Common myeloid progenitor, CD34-positive (primary cell): Measurements from ENCODE around the gene EHBP1L1.

ENCODE experiments used
- CTCF ChIA-PET: fragments of 350-600 bp; sonication (Branson Sonifier 250); formaldehyde crosslinking; loops from one replicate; lab custom pipeline; 2021; ENCODE audit warnings: antibody characterized with exemption; lab: Charles Lee
- POLR2A ChIA-PET: fragments of 350-600 bp; sonication (Branson Sonifier 250); formaldehyde crosslinking; loops from one replicate; lab custom pipeline; 2021; ENCODE audit warnings: antibody characterized with exemption; lab: Charles Lee
- DNase-seq, 3 donors: peaks; one replicate each; pipeline versions ENCODE4 v3.0.0 to v3.0.0-alpha.2; 2013
- H3K27ac ChIP-seq, 2 experiments: 1 replicate in 1 of 2; 2 replicates in 1 of 2; pipeline ENCODE4 v1.7.0; 2013; ENCODE audit warnings: inconsistent platforms in 2 of 2, low read length in 2 of 2, mild to moderate bottlenecking in 2 of 2, low read depth in 1 of 2, moderate library complexity in 1 of 2; ENCODE audit not compliant: severe bottlenecking in 2 of 2, insufficient read depth in 1 of 2, poor library complexity in 1 of 2
- H3K27me3 ChIP-seq, 5 experiments: replicated peaks in 2 of 5; 1 replicate in 3 of 5; 2 replicates in 2 of 5; pipeline versions ENCODE4 v1.6.1 to v1.7.0; 2013; ENCODE audit warnings: low read length in 4 of 5, mild to moderate bottlenecking in 2 of 5, moderate library complexity in 2 of 5, inconsistent platforms in 1 of 5; ENCODE audit not compliant: insufficient read depth in 5 of 5, control insufficient read depth in 4 of 5
- H3K36me3 ChIP-seq, 4 experiments: 1 replicate in 2 of 4; 2 replicates in 2 of 4; pipeline versions ENCODE4 v1.6.1 to v1.7.0; 2013; ENCODE audit warnings: low read length in 3 of 4, control low read depth in 1 of 4, mild to moderate bottlenecking in 1 of 4; ENCODE audit not compliant: control insufficient read depth in 4 of 4, insufficient read depth in 4 of 4
- H3K4me1 ChIP-seq, 4 experiments: 1 replicate in 3 of 4; 2 replicates in 1 of 4; pipeline versions ENCODE4 v1.6.1 to v1.7.1; 2013; ENCODE audit warnings: low read length in 3 of 4, mild to moderate bottlenecking in 3 of 4, control low read depth in 1 of 4, inconsistent platforms in 1 of 4, moderate library complexity in 1 of 4; ENCODE audit not compliant: control insufficient read depth in 4 of 4, insufficient read depth in 4 of 4; ENCODE audit errors: control extremely low read depth in 1 of 4
- H3K4me3 ChIP-seq, 7 experiments: 1 replicate in 4 of 7; 2 replicates in 3 of 7; pipeline versions ENCODE4 v1.5.1 to v1.7.0; 2013; ENCODE audit warnings: mild to moderate bottlenecking in 7 of 7, low read length in 6 of 7, moderate library complexity in 6 of 7, inconsistent platforms in 2 of 7, low read depth in 2 of 7, control low read depth in 1 of 7; ENCODE audit not compliant: insufficient read depth in 4 of 7, control insufficient read depth in 1 of 7; ENCODE audit errors: extremely low read depth in 1 of 7
- H3K9me3 ChIP-seq, 5 experiments: 1 replicate in 4 of 5; 2 replicates in 1 of 5; pipeline versions ENCODE4 v1.6.1 to v1.7.1; 2013; ENCODE audit warnings: low read length in 4 of 5, mild to moderate bottlenecking in 2 of 5, inconsistent platforms in 1 of 5, low read depth in 1 of 5, moderate library complexity in 1 of 5; ENCODE audit not compliant: control insufficient read depth in 4 of 5, insufficient read depth in 2 of 5; ENCODE audit errors: control extremely low read depth in 1 of 5
- WGBS: methylation state at CpG from one replicate; pipeline ENCODE4 v1.1.5; 2013; ENCODE audit not compliant: insufficient coverage; 5-methylcytosine and 5-hydroxymethylcytosine counted together

EHBP1L1 gene

DNA sequence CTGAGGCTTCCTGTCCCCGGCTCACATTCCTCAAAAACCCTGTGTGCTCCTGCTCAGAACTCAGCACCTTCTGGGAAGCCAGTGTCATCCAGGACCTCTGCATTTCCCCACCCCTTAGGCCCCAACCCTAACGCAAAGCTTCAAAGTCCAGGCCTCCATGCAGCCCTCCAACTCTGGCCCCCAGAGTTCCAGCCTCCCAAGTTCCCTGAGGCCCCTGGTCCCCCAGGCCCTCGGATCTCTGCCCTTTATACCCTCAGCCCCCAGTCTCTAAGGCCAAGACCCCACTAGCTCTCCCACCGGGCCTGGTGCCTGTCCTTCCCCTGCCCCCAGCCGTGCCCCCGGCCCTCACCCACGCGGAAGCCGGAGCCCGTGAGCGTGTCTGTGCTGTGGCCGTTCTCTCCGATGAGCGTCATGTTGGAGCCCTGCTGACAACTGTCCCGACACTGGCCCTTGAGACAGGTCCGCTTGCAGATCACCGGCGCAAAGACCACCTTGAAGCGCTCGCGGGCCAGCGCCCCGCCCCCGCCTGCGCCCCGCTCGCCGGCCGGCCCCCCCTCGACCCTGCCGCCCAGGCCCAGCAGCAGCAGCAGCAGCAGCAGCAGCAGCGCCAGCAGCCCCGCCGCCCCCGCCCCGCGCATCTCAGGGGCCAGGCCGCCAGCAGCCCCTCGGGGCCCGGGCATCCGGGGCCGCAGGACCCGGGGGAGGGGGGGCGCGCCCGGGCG lies 18.4 kb upstream of the EHBP1L1 start:
- Histone ChIP-seq H3K27ac (peak overlapping the region in 1 of 2 experiments; percentile 76), H3K27me3 (no peaks in the 10 kb centered on the region), H3K4me3 (peak overlapping the region in 6 of 7 experiments; percentile 18 to 81 (median 56)), H3K9me3 (no peaks in the 10 kb centered on the region), H3K4me1 (peaks cover 0 to 77% (median 70%) of the 10 kb centered on the region in 4 experiments), H3K36me3 (peaks cover 0 to 2% (median 0%) of the 10 kb centered on the region in 4 experiments)
- peak in 1 of 3 donors; percentile 24 for DNase-seq
- CTCF ChIA-PET: interaction anchor here (0.9 to 3.1 kb wide), 7 partner anchors 8 to 47 kb away, joined by 3 to 14 read pairs (median 4); no protein-coding TSS in a partner anchor
- POLR2A ChIA-PET: interaction anchor here (0.8 kb wide), 1 partner anchor 13 kb away, joined by 3 read pairs; the partner anchor contains the start of gene ZNRD2
- WGBS: 2% methylated on average over 29 of the region's 47 CpGs

GRCh38 chr11:65558002-65558929 lies 17.6 kb upstream of the EHBP1L1 start, which contains the start of gene LTBP3:
LTBP3 (minus strand) TSS chr11:65558359; CDS start chr11:65557959, 400 bp downstream.
- WGBS: 0% methylated on average over 56 of the region's 79 CpGs
- ChIA-PET CTCF (interaction anchor here (0.9 to 16.1 kb wide), 7 partner anchors 13 to 46 kb away, joined by 3 to 239 read pairs (median 6); no protein-coding TSS in a partner anchor), POLR2A (interaction anchor here (0.5 to 1.2 kb wide), 3 partner anchors 9 to 397 kb away, joined by 4 read pairs; partner anchors contain the start of gene ZNRD2)
- Histone ChIP-seq H3K4me3 (peak within 1 kb of the TSS; percentile 51 to 81 (median 62)), H3K27me3 (no peaks in the 10 kb centered on the region), H3K36me3 (no peaks in the 10 kb centered on the region), H3K9me3 (no peaks in the 10 kb centered on the region), H3K4me1 (peaks cover 0 to 69% (median 62%) of the 10 kb centered on the region in 4 experiments), H3K27ac (peak within 1 kb of the TSS; percentile 54 to 76)
- DNase-seq: peak in 2 of 3 donors; percentile 45 to 50

- H3K27ac ChIP-seq: peak overlapping the region; percentile 54 to 76
- peak overlapping the region in 6 of 7 experiments; percentile 16 to 81 (median 68) for H3K4me3 ChIP-seq
- no peaks in the 10 kb centered on the region for H3K9me3 ChIP-seq
- no peaks in the 10 kb centered on the region for H3K36me3 ChIP-seq
- CTCF ChIA-PET: interaction anchor here (0.9 to 16.1 kb wide), 5 partner anchors 14 to 44 kb away, joined by 3 to 239 read pairs (median 6); partner anchors contain the start of gene FAM89B
- whole genome bisulfite sequencing: 46% methylated on average over 16 of the region's 19 CpGs
- H3K27me3 ChIP-seq: no peaks in the 10 kb centered on the region
- POLR2A ChIA-PET: interaction anchor here (0.5 to 1.2 kb wide), 5 partner anchors 8 to 397 kb away, joined by 3 to 4 read pairs (median 4); partner anchors contain the start of genes FAM89B, SCYL1 and ZNRD2
- peaks cover 0 to 61% (median 55%) of the 10 kb centered on the region in 4 experiments for H3K4me1 ChIP-seq
- DNase-seq: no peak
Observed at GRCh38 chr11:65558930-65559509, 16.8 kb upstream of the EHBP1L1 start.

DNA sequence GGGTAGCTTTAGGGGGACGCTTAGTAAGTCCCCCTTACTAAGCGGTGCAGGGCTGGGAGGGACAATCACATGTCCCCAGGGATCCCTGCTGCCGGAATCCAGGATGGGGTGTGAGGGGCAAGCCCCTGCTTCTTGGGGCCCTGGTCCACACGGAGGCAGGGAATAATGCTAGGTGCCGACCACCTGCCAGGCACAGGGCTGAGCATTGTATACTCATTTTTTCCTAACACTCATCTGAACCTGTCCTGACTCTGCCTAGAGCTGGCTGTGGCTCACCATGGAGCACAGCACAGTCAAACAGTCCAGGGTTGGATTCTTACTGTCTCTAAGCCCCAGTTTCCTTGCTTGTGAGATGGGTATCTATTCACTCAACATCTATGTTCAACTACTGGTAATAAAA lies 16.3 kb upstream of the EHBP1L1 start:
- no peaks in the 10 kb centered on the region for H3K36me3 ChIP-seq
- no peak overlapping the region for H3K27ac ChIP-seq
- no peak overlapping the region for H3K4me3 ChIP-seq
- no peaks in the 10 kb centered on the region for H3K9me3 ChIP-seq
- 95% methylated on average over 4 of the region's 5 CpGs for WGBS
- peaks cover 0 to 56% (median 49%) of the 10 kb centered on the region in 4 experiments for H3K4me1 ChIP-seq
- no peaks in the 10 kb centered on the region for H3K27me3 ChIP-seq
- ChIA-PET POLR2A (interaction anchor here (0.6 to 1.2 kb wide), 2 partner anchors 13 to 35 kb away, joined by 3 to 4 read pairs; partner anchors contain the start of genes FAM89B and SCYL1), CTCF (interaction anchor here (1.3 to 16.1 kb wide), 4 partner anchors 8 to 35 kb away, joined by 6 to 239 read pairs (median 16); partner anchors contain the start of gene FAM89B)
- DNase-seq: no peak

DNA sequence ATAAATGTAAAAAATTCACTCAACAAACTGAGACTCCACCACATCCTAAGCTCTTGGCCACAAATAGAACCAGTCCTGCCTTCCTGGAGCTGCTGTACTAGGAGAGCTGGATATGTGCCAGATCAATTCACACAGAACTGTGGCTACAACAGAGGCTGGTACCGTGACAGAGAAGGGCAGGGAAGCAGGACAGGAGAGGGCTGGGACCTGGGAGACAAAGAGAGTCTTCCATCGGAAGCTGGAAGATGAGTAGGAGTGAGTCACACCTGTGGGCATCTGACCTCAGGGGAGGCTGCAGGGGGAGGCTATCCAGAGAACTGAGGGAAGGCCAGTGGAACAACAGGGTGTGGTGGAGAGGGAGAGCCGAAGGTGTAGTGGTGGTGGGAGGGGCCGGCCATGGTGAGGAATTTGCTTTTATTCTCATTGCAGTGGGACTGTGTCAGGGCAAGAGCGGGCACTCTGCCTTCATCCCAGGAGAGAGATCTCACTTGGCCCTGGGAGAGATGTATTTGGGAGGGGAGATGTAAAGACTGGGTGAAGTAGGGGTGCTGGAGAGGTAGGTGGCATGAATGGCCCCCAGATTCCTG lies 15.8 kb upstream of the EHBP1L1 start:
- WGBS: 80% methylated on average over 4 of the region's 5 CpGs
- ChIA-PET CTCF (interaction anchor here (1.3 to 16.1 kb wide), 5 partner anchors 8 to 19 kb away, joined by 3 to 239 read pairs (median 10); partner anchors contain the start of genes FAM89B and ZNRD2), POLR2A (interaction anchor here (0.6 to 1.2 kb wide), 2 partner anchors 12 to 35 kb away, joined by 3 to 4 read pairs; partner anchors contain the start of genes FAM89B and SCYL1)
- no peaks in the 10 kb centered on the region for H3K9me3 ChIP-seq
- H3K4me1 ChIP-seq: peaks cover 0 to 51% (median 44%) of the 10 kb centered on the region in 4 experiments
- H3K27ac ChIP-seq: no peak overlapping the region
- no peaks in the 10 kb centered on the region for H3K27me3 ChIP-seq
- no peak overlapping the region for H3K4me3 ChIP-seq
- DNase-seq: no peak
- no peaks in the 10 kb centered on the region for H3K36me3 ChIP-seq
